Adrenal gland (tissue), 5 donors: ENCODE data around the gene CCL25.
A peak's percentile ranks its signal among the peaks of the same experiment; 100 is the strongest.

Experiments
- POLR2A ChIP-seq, 2 donors: fragments of 450-650 bp; IDR thresholded peaks; one replicate each; pipeline ENCODE4 v1.6.1; 2017; ENCODE audit warnings: antibody characterized with exemption in 2 of 2, mild to moderate bottlenecking in 2 of 2, moderate library complexity in 1 of 2
- TF ChIP-seq, protein P1 (sequence below), 6 experiments: fragments of 450-650 bp in 4 of 6; fragments of 200-600 bp in 2 of 6; sonication (generic) in 1 of 6; IDR thresholded peaks; 1 replicate in 5 of 6; 2 replicates in 1 of 6; pipeline versions ENCODE4 v1.5.1 to v1.8.0; 2016 to 2021; ENCODE audit warnings: antibody characterized with exemption in 6 of 6, mild to moderate bottlenecking in 2 of 6, moderate library complexity in 1 of 6
- donor health status: DM: no; HTN: no; CAD: no.

DNA sequence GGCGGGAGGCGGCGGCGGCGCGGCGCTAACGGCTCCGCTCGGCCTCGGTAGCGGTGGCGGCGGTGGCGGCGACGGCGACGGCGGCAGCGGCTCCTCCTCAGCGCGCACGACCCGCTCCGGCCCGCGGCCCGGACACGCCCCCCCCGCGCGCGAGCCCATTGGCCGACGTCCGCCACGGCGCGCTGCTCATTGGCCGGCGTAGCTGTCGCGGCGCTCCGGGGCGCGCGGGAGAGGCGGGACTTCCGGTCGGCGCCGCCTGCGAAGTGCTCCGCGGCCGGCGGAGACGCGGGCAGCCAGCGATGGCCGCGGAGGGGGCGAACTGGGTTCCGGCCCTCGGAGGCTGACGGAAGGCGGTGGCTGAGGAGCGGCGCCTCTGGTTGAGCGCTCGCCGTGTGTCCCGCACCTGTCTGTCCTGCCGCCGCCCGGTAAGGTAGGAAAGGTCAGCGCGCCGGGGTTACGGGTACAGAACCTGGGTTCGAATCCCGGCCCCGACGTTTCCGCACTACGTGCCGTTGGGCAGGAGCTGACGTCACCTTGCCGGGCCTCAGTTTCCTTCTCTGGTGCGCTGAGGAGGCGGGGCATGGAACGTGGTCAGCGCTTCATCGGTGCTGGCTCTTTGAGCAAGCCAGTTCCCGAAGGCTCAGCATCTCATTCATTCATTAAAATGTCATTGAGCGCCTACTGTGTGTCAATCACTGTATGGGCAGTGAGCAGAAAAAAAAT lies 46.9 kb upstream of the CCL25 start, which contains the start of gene ELAVL1:
- TF ChIP-seq, protein P1, sequence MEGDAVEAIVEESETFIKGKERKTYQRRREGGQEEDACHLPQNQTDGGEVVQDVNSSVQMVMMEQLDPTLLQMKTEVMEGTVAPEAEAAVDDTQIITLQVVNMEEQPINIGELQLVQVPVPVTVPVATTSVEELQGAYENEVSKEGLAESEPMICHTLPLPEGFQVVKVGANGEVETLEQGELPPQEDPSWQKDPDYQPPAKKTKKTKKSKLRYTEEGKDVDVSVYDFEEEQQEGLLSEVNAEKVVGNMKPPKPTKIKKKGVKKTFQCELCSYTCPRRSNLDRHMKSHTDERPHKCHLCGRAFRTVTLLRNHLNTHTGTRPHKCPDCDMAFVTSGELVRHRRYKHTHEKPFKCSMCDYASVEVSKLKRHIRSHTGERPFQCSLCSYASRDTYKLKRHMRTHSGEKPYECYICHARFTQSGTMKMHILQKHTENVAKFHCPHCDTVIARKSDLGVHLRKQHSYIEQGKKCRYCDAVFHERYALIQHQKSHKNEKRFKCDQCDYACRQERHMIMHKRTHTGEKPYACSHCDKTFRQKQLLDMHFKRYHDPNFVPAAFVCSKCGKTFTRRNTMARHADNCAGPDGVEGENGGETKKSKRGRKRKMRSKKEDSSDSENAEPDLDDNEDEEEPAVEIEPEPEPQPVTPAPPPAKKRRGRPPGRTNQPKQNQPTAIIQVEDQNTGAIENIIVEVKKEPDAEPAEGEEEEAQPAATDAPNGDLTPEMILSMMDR (IDR thresholded peaks at IDR 0.05), result peak in 1 of 6 experiments; percentile 2
- TF ChIP-seq POLR2A (IDR thresholded peaks at IDR 0.05), result peak; percentile 36 to 45
